Stimulated activated naive CD8-positive, alpha-beta T cell treated with anti-CD3 and anti-CD28 coated beads, Interleukin-15, amount 100 ng/mL, for 72 hours (primary cell): ENCODE data around the gene CHTF8.

Source experiments
- ATAC-seq: fragments of 150-1000 bp; cut with Tn5 transposase; 2 replicates; pipeline ENCODE4 v1.10.0; 2021; ENCODE audit warnings: mild to moderate bottlenecking, moderate library complexity
- DNase-seq, 2 donors: peaks; one replicate each; pipeline ENCODE4 v3.0.0; 2021 to 2022
- H3K27ac Mint-ChIP-seq, 2 donors: one replicate each; pipeline ENCODE4 v1.8.0; 2022; ENCODE audit warnings: mild to moderate bottlenecking in 2 of 2, mixed read lengths in 2 of 2, moderate library complexity in 2 of 2
- H3K27me3 Mint-ChIP-seq: one replicate; pipeline ENCODE4 v1.8.0; 2022; ENCODE audit warnings: mixed read lengths
- H3K4me1 Mint-ChIP-seq: one replicate; pipeline ENCODE4 v1.8.0; 2022; ENCODE audit warnings: mild to moderate bottlenecking, mixed read lengths
- H3K4me3 Mint-ChIP-seq, 2 donors: one replicate each; pipeline ENCODE4 v1.8.0; 2022; ENCODE audit warnings: mild to moderate bottlenecking in 2 of 2, mixed read lengths in 2 of 2, moderate library complexity in 1 of 2
- H3K9me3 Mint-ChIP-seq, 2 donors: one replicate each; pipeline ENCODE4 v1.8.0; 2022; ENCODE audit warnings: mixed read lengths in 2 of 2

Gene CHTF8

GRCh38 chr16:69132424-69133252, at the start of gene CHTF8, which contains the start of gene UTP4:
Gene CHTF8 (minus strand): TSS chr16:69132588. CDS start chr16:69121458, 11,130 bp downstream.
Gene UTP4 (plus strand): TSS chr16:69132649. CDS start chr16:69133460, 811 bp downstream.
- Mint-ChIP-seq H3K27ac (peak within 1 kb of the TSS; percentile 93 to 97), H3K9me3 (no peaks in the 10 kb centered on the region), H3K4me1 (peaks cover 77% of the 10 kb centered on the region), H3K4me3 (peak within 1 kb of the TSS; percentile 91 to 96), H3K27me3 (no peaks in the 10 kb centered on the region)
- DNase-seq (peak; percentile 84 to 88), ATAC-seq (peak; percentile 98)

- no peaks in the 10 kb centered on the region for H3K27me3 Mint-ChIP-seq
- no peaks in the 10 kb centered on the region for H3K9me3 Mint-ChIP-seq
- ATAC-seq: no peak
- no peak overlapping the region for H3K4me3 Mint-ChIP-seq
- H3K27ac Mint-ChIP-seq: peak overlapping the region in 1 of 2 donors; percentile 69
- no peak for DNase-seq
- H3K4me1 Mint-ChIP-seq: peaks cover 29% of the 10 kb centered on the region
Observed at GRCh38 chr16:69180011-69180338, 47.6 kb upstream of the CHTF8 start.

GRCh38 chr16:69179328-69180010, 47.1 kb upstream of the CHTF8 start:
- Mint-ChIP-seq H3K4me3 (no peak overlapping the region), H3K27me3 (no peaks in the 10 kb centered on the region), H3K9me3 (no peaks in the 10 kb centered on the region), H3K27ac (no peak overlapping the region), H3K4me1 (peaks cover 24% of the 10 kb centered on the region)
- DNase-seq (no peak), ATAC-seq (peak; percentile 66)

- Mint-ChIP-seq H3K9me3 (no peaks in the 10 kb centered on the region), H3K27me3 (no peaks in the 10 kb centered on the region), H3K4me1 (peaks cover 19% of the 10 kb centered on the region), H3K27ac (no peak overlapping the region), H3K4me3 (no peak overlapping the region)
- DNase-seq (no peak), ATAC-seq (no peak)
Observed at GRCh38 chr16:69176033-69176800, 43.8 kb upstream of the CHTF8 start.

- Mint-ChIP-seq H3K9me3 (no peaks in the 10 kb centered on the region), H3K27me3 (no peaks in the 10 kb centered on the region), H3K27ac (no peak overlapping the region), H3K4me3 (no peak overlapping the region), H3K4me1 (peaks cover 24% of the 10 kb centered on the region)
- no peak for ATAC-seq
- DNase-seq: no peak
Observed at GRCh38 chr16:69171325-69172084, 39.1 kb upstream of the CHTF8 start.

- ATAC-seq (no peak), DNase-seq (no peak)
- Mint-ChIP-seq H3K27ac (peak overlapping the region in 1 of 2 donors; percentile 74), H3K4me1 (peaks cover 41% of the 10 kb centered on the region), H3K27me3 (no peaks in the 10 kb centered on the region), H3K9me3 (no peaks in the 10 kb centered on the region), H3K4me3 (no peak overlapping the region)
Observed at GRCh38 chr16:69169607-69170352, 37.4 kb upstream of the CHTF8 start.

GRCh38 chr16:69169051-69169450, 36.7 kb upstream of the CHTF8 start:
- no peak for ATAC-seq
- no peak for DNase-seq
- no peaks in the 10 kb centered on the region for H3K27me3 Mint-ChIP-seq

GRCh38 chr16:69166946-69167930, 34.9 kb upstream of the CHTF8 start:
- peak overlapping the region; percentile 76 to 90 for H3K27ac Mint-ChIP-seq
- H3K4me3 Mint-ChIP-seq: peak overlapping the region; percentile 59 to 68

More at GRCh38 chr16:69169051-69169450, 36.7 kb upstream of the CHTF8 start:
- Mint-ChIP-seq H3K4me3 (no peak overlapping the region), H3K27ac (no peak overlapping the region), H3K9me3 (no peaks in the 10 kb centered on the region), H3K4me1 (peaks cover 43% of the 10 kb centered on the region)

GRCh38 chr16:69166221-69166833, 33.9 kb upstream of the CHTF8 start:
- H3K27ac Mint-ChIP-seq: peak overlapping the region; percentile 76 to 90
- ATAC-seq (peak; percentile 99), DNase-seq (peak; percentile 75 to 85)
- H3K4me3 Mint-ChIP-seq: peak overlapping the region; percentile 59 to 68
- H3K27me3 Mint-ChIP-seq: no peaks in the 10 kb centered on the region
- peaks cover 46% of the 10 kb centered on the region for H3K4me1 Mint-ChIP-seq
- no peaks in the 10 kb centered on the region for H3K9me3 Mint-ChIP-seq

More at GRCh38 chr16:69166946-69167930, 34.9 kb upstream of the CHTF8 start:
- H3K27me3 Mint-ChIP-seq: no peaks in the 10 kb centered on the region
- no peak for DNase-seq
- peaks cover 46% of the 10 kb centered on the region for H3K4me1 Mint-ChIP-seq
- ATAC-seq: no peak
- H3K9me3 Mint-ChIP-seq: no peaks in the 10 kb centered on the region

GRCh38 chr16:69165584-69165983, 33.2 kb upstream of the CHTF8 start:
- no peaks in the 10 kb centered on the region for H3K9me3 Mint-ChIP-seq
- H3K27me3 Mint-ChIP-seq: no peaks in the 10 kb centered on the region
- ATAC-seq (no peak), DNase-seq (no peak)
- H3K27ac Mint-ChIP-seq: no peak overlapping the region
- H3K4me1 Mint-ChIP-seq: peaks cover 46% of the 10 kb centered on the region
- H3K4me3 Mint-ChIP-seq: no peak overlapping the region

- no peak overlapping the region for H3K4me3 Mint-ChIP-seq
- no peaks in the 10 kb centered on the region for H3K27me3 Mint-ChIP-seq
- DNase-seq (no peak), ATAC-seq (no peak)
- no peak overlapping the region for H3K27ac Mint-ChIP-seq
- no peaks in the 10 kb centered on the region for H3K9me3 Mint-ChIP-seq
- peaks cover 23% of the 10 kb centered on the region for H3K4me1 Mint-ChIP-seq
Observed at GRCh38 chr16:69160192-69160591, 27.8 kb upstream of the CHTF8 start.

GRCh38 chr16:69157196-69157595, 24.8 kb upstream of the CHTF8 start:
- no peak for ATAC-seq
- Mint-ChIP-seq H3K27ac (peak overlapping the region; percentile 65 to 80), H3K4me1 (peaks cover 11% of the 10 kb centered on the region), H3K27me3 (no peaks in the 10 kb centered on the region), H3K9me3 (no peaks in the 10 kb centered on the region), H3K4me3 (no peak overlapping the region)
- DNase-seq: no peak
